NCI-H345 (cell line): ENCODE measurements around the gene PSMA7.
"Not testable (repeated sequence)": the region's sequence is repeated elsewhere in the genome, so short reads cannot be mapped to it uniquely, and the experiment has no call there.

Experiments
- DNase-seq: peaks from one replicate; lab custom pipeline; 2025; lab: John Stamatoyannopoulos, UW

PSMA7 gene

DNA sequence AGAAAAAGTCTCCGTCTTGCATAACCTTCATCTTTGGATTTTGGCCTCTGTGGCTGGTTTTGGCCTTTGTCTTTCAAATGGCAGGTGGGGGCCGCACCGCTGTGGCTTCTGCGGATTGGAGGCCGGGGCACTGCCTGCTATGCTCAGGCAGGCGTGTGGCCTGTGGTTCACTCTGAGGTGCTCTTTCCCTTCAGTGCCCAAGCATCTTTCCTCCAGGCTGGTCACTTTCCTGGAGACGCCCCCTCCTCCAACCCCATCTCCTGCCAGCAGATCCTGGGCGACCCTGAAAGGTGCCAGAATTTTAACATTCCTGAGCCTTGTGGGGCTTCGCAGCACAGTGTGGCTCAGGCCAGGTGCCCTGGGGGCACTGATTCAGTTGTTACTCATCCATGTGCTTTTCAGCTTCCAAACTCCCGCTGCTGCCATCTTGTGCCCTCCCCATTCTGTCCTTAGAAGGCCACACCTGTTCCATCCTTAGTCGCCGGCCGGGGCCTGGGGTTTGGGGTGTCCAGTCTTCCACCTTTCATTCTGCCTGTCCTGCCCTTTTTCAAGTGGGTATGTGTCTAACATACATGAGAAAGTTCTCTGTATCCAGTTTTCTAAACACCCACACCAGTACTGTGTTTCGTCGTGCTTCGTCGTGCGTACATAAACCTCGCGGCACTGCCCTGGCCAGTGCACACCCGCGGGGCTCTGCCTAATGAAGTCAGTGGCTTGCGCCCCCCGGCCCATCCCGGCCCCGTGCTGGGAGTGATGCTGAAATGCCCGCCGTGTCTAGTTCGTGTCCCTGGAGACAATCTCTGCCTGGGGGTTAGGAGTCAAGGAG, 12.4 kb upstream of the PSMA7 start:
- no peak for DNase-seq

DNA sequence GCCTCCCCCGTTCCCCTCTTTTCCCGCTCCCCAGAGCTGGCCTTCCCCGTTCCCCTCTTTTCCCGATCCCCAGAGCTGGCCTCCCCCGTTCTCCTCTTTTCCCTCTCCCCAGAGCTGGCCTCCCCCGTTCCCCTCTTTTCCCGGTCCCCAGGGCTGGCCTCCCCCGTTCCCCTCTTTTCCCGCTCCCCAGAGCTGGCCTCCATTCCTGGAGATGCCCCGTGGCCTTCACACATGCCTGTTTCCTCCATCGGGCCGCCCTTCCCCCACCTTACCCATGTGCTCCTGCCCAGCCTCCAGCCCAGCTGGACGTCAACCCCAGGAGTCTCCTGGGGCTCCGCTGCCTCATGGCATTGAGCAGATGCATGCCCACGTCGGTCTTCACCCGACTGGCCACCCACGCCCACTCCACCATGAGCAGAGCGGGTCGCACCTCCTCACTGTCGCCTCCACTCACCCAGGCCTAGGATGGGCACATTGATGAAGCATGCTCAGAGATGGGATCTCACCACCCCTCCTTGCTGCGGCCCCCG, 8.7 kb upstream of the PSMA7 start:
- no peak for DNase-seq

GRCh38 chr20:62151225-62151624, 8.0 kb upstream of the PSMA7 start:
- DNase-seq: no peak

GRCh38 chr20:62150310-62150575, 7.0 kb upstream of the PSMA7 start:
- no peak for DNase-seq

GRCh38 chr20:62149532-62150309, 6.5 kb upstream of the PSMA7 start:
- no peak for DNase-seq

- no peak for DNase-seq
Observed at GRCh38 chr20:62148908-62149314, 5.7 kb upstream of the PSMA7 start.

GRCh38 chr20:62148383-62148782, 5.2 kb upstream of the PSMA7 start:
- not testable (repeated sequence) for DNase-seq

DNA sequence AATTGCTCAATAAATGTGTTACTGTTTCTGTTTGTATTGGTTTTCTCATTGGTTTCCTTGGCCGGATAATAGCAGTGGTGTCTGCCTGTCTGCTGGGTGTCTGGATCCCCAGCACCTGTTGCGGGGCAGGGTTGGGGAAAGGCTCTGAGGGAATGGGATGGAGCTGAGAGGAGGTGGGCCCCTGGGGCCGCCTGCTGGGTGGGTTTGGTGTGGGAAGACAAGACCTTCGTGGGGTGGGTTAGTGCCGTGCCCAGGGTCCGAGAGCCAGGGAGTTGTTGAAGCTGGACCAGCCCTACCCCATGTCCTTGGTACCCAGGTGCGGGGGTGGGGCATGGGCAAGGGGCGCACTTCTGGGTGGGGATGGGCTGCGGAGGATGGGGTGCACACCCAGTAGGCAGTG, 4.3 kb upstream of the PSMA7 start:
- DNase-seq: no peak

- DNase-seq: no peak
Observed at GRCh38 chr20:62147125-62147524, 3.9 kb upstream of the PSMA7 start.

GRCh38 chr20:62146019-62146755, 3.0 kb upstream of the PSMA7 start:
- no peak for DNase-seq

GRCh38 chr20:62145688-62146018, 2.5 kb upstream of the PSMA7 start:
- no peak for DNase-seq

GRCh38 chr20:62143957-62144825, 997 bp upstream of the PSMA7 start:
- peak; percentile 59 for DNase-seq

DNA sequence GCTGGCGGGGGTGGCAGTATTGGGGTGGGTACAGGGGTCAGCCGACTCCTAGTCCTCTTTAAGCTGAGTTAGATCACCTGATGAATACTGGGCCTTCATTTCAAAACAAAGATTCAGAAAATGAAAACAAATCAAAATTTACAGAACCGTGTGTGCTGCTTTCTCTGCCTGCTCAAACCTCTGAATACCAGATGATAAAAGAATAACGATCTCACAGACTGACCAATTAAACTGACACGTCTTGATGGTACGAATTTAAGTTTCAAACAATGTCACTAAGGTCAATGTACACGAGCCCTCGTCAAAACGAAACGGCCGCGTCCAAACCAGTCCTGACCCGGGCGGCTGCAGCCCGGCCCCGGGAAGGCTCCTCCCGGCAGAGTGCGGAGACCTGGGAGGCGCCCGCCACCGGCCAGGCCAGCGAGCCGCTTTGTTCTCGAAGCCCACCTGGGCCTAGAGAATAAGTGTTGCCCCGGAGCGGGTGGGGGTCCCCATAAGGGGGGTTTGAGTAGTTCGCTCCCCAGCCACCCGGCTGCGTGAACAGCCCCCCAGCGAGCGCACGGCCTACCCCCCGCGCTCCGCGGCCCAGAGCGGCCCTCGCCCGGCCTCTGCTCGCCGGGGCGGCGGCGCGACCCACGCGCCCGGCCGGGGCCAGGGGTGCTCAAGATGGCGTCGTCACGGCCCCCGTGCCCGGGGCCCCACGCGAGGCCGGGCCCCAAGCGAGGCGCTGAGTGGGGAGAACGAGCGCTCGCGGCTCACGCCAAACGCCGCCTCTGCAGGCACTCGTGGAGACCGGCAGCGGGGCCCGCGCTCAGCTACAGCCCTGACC, 728 bp downstream of the PSMA7 start:
- DNase-seq: no peak

GRCh38 chr20:62141397-62142251, 1.6 kb downstream of the PSMA7 start:
- DNase-seq: peak; percentile 24

GRCh38 chr20:62141043-62141396, 2.2 kb downstream of the PSMA7 start:
- no peak for DNase-seq

- DNase-seq: no peak
Observed at GRCh38 chr20:62139636-62140035, 3.6 kb downstream of the PSMA7 start.

GRCh38 chr20:62138912-62139311, 4.3 kb downstream of the PSMA7 start:
- DNase-seq: no peak

- DNase-seq: no peak
Observed at GRCh38 chr20:62138204-62138543, 5.0 kb downstream of the PSMA7 start.

DNA sequence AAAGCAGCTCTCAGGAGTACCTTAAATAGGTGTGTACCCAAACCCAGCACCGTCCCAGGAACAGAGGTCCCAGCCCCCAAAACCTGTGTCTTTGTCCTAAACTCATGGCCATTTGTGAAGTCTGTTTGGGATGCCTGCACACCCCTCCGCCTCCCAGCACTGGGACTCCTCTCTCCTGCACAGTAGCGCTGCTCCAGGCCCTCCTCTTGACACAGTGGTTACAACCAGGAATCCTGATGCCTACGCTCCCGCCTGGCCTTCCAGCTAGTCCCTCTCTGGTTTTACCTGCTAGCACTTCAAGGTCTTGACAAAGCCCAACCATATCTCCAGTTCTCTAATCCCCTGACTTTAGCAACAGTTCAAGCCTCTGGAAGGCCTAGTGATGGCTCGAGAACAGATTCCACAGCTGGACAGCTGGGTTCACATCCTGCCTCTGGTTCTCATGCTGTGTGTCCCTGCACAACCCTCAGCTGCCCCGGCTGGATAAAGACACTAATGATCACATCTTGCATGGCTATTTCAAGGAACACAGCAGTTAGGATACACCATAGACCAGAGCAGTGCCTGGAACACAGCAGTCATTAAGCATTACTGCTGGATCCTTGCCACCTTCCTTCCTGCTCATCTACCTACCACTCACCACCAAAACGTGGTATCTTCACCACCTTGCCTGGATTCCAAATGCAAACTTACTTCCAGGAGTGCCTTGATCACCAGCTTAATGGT, 5.6 kb downstream of the PSMA7 start:
- DNase-seq: no peak

DNA sequence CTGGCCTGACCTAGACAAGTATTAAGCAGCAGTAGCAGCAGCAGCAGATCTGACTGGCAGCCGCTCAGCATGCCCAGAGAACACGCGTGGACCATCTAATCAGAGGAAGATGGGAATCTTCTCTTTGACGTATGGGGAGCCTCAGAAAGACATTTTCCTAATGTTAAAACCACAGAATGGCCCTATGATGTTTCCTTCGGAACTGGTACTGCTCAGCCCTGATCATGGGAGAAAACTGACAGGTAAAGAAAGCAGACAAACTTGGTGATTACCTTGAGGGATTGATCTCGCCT, 6.2 kb downstream of the PSMA7 start:
- DNase-seq: no peak
